ENCODE measurements around the gene PHLDB3.

- TF ChIP-seq CTCF (IDR thresholded peaks at IDR 0.05) = no peak
- no peak for TF ChIP-seq POLR2A (IDR thresholded peaks at IDR 0.05)
Observed at GRCh38 chr19:43552616-43553015, 48.1 kb upstream of the PHLDB3 start.

Data from esophagus squamous epithelium (tissue), 4 donors.